Measurements from ENCODE around the gene EML1.

EML1 gene

GRCh38 chr14:99837822-99838221, 44.6 kb downstream of the EML1 start:
- DNase-seq = no peak

DNA sequence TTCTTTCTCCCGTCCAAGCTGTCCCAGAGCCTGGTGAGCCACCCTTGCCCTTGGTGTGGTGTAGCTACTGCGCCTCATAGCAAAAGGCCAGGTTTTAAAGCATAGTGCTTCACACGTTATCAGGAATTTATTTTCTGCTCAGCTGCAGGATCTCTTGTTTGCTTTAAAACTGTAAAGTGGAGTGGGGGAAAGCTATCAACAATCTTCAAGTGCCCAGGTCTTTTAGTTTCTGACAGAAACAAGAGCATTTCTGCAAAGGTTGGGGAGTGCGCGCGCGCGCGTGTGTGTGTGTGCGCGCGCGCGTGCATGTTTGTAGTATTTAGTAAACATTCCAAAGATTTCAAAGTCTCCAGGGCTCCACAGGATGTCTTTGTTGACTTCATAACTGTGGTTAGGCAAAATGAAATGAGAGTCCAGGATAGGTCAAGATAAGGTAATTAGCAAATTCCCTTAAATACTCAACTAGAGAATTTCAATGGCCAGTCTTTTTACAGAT, 45.5 kb downstream of the EML1 start:
- no peak for DNase-seq

DNA sequence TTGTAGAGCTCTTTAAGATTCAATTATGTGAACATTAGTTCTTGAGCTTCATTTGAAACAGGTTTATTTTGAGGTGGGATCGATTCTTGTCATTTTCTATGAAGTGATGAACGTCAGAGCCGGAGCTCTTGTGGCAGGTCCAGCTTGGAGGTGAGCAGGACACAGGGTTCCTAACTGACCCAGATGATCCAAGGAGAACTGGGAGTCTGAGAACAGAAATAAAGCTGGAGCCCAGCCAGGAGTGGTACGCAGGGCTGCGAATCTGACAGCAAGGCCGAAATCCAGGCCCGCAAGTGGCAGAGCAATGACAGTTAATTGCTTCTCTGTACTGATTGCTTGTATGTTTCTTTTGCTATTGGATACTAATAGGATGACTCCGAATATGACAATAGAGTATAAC, 46.5 kb downstream of the EML1 start:
- no peak for DNase-seq

DNA sequence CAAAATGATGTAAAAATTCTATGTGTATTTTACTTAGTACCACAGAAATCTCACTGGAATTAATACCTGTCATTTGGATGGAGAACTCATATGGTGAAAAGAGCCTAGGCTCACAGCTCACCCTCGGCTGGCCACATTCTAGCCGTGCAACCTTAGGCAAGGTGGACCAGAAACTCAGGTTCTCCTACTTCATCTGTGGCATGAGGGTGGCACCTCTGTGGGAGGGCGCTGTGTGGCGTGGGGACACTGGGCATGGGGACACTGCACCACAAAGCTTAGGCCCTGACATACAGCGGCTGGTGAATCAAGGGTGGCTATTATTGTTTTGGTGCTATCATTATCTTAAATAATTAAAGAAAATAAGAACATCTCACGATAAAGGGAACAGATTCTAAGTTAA, 47.1 kb downstream of the EML1 start:
- DNase-seq = no peak

DNA sequence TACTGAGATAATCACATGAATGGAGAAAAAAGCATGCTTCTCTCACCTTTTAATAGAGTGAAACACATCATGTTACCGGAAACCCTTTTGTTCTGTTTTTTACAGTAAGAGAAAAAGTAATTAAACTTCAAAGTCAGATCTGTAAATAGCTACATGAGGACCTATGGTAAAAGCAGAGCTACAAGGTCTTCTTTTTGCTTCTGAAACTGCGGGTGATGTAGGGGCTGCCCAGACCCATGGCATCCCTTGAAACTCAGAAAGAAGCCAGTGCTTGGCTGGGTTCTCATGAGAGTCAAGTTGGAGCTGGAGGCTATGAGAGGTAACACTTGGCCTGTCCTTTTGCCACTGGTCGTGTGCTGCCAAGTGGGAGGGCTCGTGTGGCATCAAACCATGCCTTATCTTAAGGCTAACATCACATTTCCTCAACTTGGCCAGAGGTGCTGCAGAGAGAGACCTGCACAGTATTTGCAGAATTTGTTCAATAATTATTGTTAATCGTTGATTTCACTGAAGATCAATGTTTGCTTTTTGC, 47.6 kb downstream of the EML1 start:
- no peak for DNase-seq

GRCh38 chr14:99841436-99842071, 48.3 kb downstream of the EML1 start:
- no peak for DNase-seq

GRCh38 chr14:99842141-99842540, 48.9 kb downstream of the EML1 start:
- no peak for DNase-seq

GRCh38 chr14:99846808-99847207, 53.6 kb downstream of the EML1 start:
- DNase-seq = no peak

DNA sequence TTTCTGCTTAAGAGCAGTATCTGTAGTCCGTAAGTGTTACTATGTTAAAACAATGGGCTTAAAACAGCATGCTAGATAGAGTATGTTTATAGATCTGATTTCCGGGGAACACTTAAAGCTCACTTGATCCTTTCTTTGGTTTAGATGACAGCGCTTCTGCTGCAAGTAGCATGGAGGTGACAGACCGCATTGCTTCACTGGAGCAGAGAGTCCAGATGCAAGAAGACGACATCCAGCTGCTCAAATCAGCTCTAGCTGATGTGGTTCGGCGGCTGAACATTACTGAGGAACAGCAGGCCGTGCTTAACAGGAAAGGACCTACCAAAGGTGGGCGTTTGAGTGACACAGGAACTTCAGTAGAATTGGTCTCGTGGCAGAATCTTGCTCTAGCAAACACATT, 57.5 kb downstream of the EML1 start:
- no peak for DNase-seq

GRCh38 chr14:99852578-99852977, 59.4 kb downstream of the EML1 start:
- DNase-seq = no peak

- no peak for DNase-seq
Measured at GRCh38 chr14:99853206-99853605, 60.0 kb downstream of the EML1 start.

- DNase-seq = no peak
Measured at GRCh38 chr14:99854831-99855230, 61.6 kb downstream of the EML1 start.

DNA sequence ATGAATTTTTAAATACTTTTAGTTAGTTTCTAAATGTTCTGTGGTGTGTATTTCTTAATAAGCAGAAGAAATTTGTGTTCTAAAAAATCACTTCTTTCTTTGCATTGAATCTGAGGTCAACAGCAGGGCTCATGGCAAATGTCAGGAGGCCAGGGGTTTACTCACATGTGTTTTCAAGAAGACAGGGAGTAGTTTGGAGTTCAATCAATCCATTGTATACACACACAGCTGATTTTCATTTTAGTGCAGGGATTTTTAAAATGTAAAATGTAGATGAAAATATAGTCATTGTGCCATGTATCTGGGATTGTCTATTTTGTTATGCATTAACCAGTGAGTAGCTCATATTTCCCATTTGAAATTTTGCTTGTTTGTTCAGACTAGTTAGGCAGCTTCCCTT, 62.1 kb downstream of the EML1 start:
- no peak for DNase-seq

DNA sequence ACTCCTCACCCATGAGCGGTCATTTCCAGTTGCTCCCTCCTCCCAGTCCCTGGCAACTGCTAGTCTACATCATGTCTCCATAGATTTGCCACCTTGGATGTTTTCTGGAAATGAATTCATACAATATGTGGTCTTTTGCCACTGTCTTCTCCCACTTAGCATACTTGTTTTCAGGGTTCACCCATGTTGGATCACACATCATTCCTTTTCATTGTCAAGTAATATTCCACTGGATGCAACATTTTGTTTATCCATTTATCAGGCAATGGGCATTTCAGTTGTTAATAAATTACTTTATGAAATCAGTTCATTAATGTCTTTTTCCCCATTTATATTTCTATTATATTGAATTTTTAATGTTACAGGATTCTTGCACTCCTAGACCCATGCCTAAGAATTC, 64.3 kb downstream of the EML1 start:
- DNase-seq = no peak

GRCh38 chr14:99860219-99860618, 67.0 kb downstream of the EML1 start:
- no peak for DNase-seq

DNA sequence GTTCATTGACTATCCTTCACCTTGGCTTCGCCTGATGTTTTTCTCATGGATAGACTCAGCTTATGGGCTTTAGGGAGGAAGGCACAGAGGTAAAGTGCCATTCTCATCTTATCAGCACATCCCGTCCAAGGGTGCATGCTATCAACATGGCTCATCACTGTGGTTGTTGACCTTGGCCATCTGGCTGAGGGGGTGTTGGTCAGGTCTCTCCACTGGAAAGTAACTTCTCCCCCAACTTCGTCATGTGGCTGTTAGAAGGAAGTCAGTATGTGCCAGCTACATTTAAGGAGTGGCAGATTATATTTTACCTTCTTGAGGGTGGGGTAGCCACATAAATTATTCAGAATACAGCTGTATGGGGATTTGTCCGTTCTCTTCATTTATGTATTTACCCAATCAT, 68.9 kb downstream of the EML1 start:
- no peak for DNase-seq

- no peak for DNase-seq
Measured at GRCh38 chr14:99863059-99863458, 69.8 kb downstream of the EML1 start.

DNA sequence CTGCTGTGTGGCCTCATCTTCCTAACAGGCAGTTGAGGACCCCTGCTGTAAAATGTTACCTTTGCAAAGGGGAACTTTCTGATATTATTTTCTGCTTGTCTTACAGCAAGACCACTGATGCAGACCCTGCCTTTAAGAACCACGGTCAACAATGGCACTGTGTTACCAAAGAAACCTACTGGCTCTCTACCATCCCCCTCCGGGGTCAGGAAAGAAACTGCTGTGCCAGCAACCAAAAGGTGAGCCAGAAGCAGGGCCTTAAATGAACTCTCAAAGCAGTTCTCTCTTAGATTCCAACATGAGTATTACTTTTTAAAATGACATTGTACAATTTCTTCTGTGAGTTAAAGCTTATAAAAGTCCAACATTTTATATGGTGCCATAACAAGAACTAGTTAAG, 72.2 kb downstream of the EML1 start:
- no peak for DNase-seq

- DNase-seq = no peak
Measured at GRCh38 chr14:99870617-99871016, 77.4 kb downstream of the EML1 start.

GRCh38 chr14:99871771-99872170, 78.6 kb downstream of the EML1 start:
- no peak for DNase-seq

DNA sequence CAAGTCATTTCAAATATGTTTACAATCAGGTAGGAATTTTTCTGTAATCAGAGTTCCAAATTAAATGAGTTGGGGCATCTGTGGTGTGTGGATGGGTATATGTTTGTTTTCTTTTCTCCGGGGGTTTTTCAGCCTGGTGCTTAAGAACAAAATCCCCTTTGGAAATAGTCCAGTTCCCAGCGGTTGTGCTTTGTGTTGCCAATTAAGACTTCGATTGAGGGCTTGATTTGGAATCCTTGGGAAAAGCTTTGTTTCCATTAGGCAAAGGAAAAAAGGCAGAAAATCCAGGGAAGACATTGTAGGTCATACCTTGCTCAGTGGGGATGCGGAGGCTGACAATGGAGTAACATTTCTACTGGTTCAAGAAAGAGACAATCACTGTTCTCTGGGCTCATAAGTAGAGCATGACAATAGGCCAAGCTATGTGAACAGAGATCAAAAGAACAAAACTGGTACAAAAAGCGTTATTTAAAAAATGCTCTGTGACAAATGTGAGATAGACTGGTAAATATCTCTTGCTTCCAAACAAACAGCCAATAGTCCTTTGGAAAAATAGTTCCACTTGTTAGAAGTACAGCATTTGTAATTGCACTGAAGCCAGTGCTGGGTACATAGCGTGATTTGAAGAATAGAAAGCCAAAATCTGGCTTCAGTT, 79.7 kb downstream of the EML1 start:
- DNase-seq = no peak

- no peak for DNase-seq
Measured at GRCh38 chr14:99873653-99874052, 80.4 kb downstream of the EML1 start.

- DNase-seq = no peak
Measured at GRCh38 chr14:99874306-99874705, 81.1 kb downstream of the EML1 start.

DNA sequence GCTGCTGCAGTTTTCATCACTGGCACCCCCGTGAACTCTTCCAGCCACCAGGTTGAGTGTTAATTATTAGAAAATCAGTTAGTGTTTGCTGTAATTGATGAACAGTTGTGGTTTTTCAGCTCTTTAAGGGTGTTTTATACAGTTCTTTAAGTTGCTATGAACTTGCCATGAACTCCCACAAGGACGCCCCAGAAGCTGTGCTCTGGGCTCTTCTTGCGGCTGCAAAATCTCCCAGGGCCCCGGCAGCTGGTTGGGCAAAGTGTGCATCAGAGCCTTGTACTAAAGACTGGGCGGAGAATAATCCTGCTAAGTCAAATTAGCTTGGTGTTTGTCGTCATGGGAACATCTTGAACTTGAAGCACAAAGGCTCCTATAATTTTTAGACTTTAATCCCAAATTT, 82.2 kb downstream of the EML1 start:
- DNase-seq = no peak

GRCh38 chr14:99875836-99876235, 82.6 kb downstream of the EML1 start:
- DNase-seq = no peak

Data from stimulated activated CD4-positive, alpha-beta T cell treated with anti-CD3 and anti-CD28 coated beads, Interleukin-2, amount 100 ng/mL, for 48 hours (primary cell).